ENCODE results near the gene CELSR1.

- TF ChIP-seq CTCF (IDR thresholded peaks at IDR 0.05; ENCODE audit: insufficient read depth, low read depth, low read length) (no peak), EZH2 (IDR thresholded peaks at IDR 0.05; ENCODE audit: insufficient read depth, low read length) (no peak)
Measured at GRCh38 chr22:46371623-46372226, 165.7 kb downstream of the CELSR1 start.
